ENCODE measurements around the gene SBK2. TPM values are rescaled to one million over a fixed set of nuclear protein-coding genes. Genes with fewer than 3 reads are reported as not detected.

SBK2 gene
- total and polyA plus RNA-seq, 9 of the 15 experiments (the other 6 are each of a cell fraction or from before 2014, with no cell fraction given), result not detected

DNA sequence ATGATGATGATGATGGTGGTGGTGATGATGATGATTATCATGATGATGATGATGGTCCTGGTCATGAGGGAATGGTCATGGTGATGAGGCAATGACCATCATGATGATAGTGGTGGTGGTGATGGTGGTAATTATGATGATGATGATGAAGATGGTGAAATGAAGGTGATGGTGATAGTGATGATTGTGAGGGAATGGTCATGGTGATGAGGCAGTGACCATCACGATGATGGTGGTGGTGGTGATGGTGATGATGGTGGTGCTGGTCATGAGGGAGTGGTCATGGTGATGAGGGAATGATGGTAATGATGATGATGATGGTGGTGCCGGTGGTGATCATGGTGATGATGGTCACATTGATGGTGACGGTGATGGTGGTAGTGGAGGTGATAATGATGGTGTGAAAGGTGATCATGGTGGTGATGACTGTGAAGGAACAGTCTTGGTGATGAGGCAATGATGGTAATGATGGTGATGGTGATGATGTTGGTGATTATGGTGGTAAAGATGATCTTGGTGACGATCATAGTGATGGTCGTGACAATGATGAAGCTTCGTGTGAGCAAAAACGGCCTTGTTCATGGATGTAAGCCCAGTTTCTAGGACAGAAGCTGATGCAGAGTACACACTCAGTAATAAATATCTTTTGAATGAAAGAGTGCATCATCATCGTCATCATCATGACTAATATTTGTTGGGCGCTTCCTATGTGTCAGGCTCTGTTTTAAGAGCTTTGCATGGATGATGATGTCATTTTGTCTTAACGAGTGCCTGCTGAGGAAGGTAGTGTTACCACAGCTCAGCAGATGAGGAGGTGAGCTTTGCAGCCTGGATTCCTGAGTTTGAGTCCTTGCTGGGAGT is 17.3 kb downstream of the SBK2 start (continued):
- TF ChIP-seq, protein P1, sequence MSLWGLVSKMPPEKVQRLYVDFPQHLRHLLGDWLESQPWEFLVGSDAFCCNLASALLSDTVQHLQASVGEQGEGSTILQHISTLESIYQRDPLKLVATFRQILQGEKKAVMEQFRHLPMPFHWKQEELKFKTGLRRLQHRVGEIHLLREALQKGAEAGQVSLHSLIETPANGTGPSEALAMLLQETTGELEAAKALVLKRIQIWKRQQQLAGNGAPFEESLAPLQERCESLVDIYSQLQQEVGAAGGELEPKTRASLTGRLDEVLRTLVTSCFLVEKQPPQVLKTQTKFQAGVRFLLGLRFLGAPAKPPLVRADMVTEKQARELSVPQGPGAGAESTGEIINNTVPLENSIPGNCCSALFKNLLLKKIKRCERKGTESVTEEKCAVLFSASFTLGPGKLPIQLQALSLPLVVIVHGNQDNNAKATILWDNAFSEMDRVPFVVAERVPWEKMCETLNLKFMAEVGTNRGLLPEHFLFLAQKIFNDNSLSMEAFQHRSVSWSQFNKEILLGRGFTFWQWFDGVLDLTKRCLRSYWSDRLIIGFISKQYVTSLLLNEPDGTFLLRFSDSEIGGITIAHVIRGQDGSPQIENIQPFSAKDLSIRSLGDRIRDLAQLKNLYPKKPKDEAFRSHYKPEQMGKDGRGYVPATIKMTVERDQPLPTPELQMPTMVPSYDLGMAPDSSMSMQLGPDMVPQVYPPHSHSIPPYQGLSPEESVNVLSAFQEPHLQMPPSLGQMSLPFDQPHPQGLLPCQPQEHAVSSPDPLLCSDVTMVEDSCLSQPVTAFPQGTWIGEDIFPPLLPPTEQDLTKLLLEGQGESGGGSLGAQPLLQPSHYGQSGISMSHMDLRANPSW (CRISPR knock-in tag; IDR thresholded peaks at IDR 0.05), result no peak
- no peak for TF ChIP-seq WHSC1 (IDR thresholded peaks at IDR 0.05; ENCODE audit: low read length)
- TF ChIP-seq LARP7 (IDR thresholded peaks at IDR 0.05), result peak; percentile 44; the same call in 1 of the 2 replicates
- no peak for TF ChIP-seq PHB2 (IDR thresholded peaks at IDR 0.05; ENCODE audit: low read depth)
- peak; percentile 14 for TF ChIP-seq MEIS2 (IDR thresholded peaks at IDR 0.05; ENCODE audit: partially characterized antibody)
- TF ChIP-seq HMG20A (CRISPR knock-in tag; conservative IDR thresholded peaks at IDR 0.05), result no peak
- no peak for TF ChIP-seq ZNF551 (CRISPR knock-in tag; IDR thresholded peaks at IDR 0.05)
- TF ChIP-seq PYGO2 (tag; IDR thresholded peaks at IDR 0.05), result no peak
- TF ChIP-seq, protein P2, sequence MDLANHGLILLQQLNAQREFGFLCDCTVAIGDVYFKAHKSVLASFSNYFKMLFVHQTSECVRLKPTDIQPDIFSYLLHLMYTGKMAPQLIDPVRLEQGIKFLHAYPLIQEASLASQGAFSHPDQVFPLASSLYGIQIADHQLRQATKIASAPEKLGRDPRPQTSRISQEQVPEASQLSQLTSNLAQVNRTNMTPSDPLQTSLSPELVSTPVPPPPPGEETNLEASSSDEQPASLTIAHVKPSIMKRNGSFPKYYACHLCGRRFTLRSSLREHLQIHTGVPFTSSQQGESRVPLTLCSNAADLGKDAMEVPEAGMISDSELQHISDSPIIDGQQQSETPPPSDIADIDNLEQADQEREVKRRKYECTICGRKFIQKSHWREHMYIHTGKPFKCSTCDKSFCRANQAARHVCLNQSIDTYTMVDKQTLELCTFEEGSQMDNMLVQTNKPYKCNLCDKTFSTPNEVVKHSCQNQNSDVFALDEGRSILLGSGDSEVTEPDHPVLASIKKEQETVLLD (IDR thresholded peaks at IDR 0.05), result no peak
- TF ChIP-seq BMI1 (IDR thresholded peaks at IDR 0.05; ENCODE audit: low read length), result no peak
- no peak for TF ChIP-seq GATAD2A (IDR thresholded peaks at IDR 0.05)
- TF ChIP-seq HNRNPL (IDR thresholded peaks at IDR 0.05; ENCODE audit: low read depth, low read length), result no peak
- TF ChIP-seq FOXA1 (IDR thresholded peaks at IDR 0.05; ENCODE audit: borderline replicate concordance), result no peak
- TF ChIP-seq, protein P3, sequence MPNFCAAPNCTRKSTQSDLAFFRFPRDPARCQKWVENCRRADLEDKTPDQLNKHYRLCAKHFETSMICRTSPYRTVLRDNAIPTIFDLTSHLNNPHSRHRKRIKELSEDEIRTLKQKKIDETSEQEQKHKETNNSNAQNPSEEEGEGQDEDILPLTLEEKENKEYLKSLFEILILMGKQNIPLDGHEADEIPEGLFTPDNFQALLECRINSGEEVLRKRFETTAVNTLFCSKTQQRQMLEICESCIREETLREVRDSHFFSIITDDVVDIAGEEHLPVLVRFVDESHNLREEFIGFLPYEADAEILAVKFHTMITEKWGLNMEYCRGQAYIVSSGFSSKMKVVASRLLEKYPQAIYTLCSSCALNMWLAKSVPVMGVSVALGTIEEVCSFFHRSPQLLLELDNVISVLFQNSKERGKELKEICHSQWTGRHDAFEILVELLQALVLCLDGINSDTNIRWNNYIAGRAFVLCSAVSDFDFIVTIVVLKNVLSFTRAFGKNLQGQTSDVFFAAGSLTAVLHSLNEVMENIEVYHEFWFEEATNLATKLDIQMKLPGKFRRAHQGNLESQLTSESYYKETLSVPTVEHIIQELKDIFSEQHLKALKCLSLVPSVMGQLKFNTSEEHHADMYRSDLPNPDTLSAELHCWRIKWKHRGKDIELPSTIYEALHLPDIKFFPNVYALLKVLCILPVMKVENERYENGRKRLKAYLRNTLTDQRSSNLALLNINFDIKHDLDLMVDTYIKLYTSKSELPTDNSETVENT (CRISPR knock-in tag; IDR thresholded peaks at IDR 0.05), result no peak
- TF ChIP-seq HNRNPUL1 (IDR thresholded peaks at IDR 0.05; ENCODE audit: low read length), result no peak
- TF ChIP-seq YBX1 (IDR thresholded peaks at IDR 0.05), result peak; percentile 63; the same call in 1 of the 2 replicates
- no peak for TF ChIP-seq NFE2 (IDR thresholded peaks at IDR 0.05; ENCODE audit: low read depth)
- TF ChIP-seq, protein P4, sequence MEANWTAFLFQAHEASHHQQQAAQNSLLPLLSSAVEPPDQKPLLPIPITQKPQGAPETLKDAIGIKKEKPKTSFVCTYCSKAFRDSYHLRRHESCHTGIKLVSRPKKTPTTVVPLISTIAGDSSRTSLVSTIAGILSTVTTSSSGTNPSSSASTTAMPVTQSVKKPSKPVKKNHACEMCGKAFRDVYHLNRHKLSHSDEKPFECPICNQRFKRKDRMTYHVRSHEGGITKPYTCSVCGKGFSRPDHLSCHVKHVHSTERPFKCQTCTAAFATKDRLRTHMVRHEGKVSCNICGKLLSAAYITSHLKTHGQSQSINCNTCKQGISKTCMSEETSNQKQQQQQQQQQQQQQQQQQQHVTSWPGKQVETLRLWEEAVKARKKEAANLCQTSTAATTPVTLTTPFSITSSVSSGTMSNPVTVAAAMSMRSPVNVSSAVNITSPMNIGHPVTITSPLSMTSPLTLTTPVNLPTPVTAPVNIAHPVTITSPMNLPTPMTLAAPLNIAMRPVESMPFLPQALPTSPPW (CRISPR knock-in tag; IDR thresholded peaks at IDR 0.05), result no peak
- TF ChIP-seq C11orf30 (IDR thresholded peaks at IDR 0.05; ENCODE audit: low read depth), result peak; percentile 42
- no peak for TF ChIP-seq NR2F6 (CRISPR knock-in tag; IDR thresholded peaks at IDR 0.05)
- no peak for TF ChIP-seq SMARCE1 (IDR thresholded peaks at IDR 0.05)
- TF ChIP-seq ZNF695 (CRISPR knock-in tag; IDR thresholded peaks at IDR 0.05), result no peak
- no peak for TF ChIP-seq ZNF184 (CRISPR knock-in tag; IDR thresholded peaks at IDR 0.05)
- no peak for TF ChIP-seq ZNF436 (CRISPR knock-in tag; IDR thresholded peaks at IDR 0.05)
